HG02852 (cell line): ENCODE data around the gene HES1.

ENCODE experiments used
- ATAC-seq: cut with Tn5 transposase; IDR thresholded peaks from one replicate; pipeline ENCODE4 v1.9.1; 2021; ENCODE audit warnings: mild to moderate bottlenecking, moderate library complexity; ENCODE audit not compliant: unreplicated experiment

The HES1 gene

DNA sequence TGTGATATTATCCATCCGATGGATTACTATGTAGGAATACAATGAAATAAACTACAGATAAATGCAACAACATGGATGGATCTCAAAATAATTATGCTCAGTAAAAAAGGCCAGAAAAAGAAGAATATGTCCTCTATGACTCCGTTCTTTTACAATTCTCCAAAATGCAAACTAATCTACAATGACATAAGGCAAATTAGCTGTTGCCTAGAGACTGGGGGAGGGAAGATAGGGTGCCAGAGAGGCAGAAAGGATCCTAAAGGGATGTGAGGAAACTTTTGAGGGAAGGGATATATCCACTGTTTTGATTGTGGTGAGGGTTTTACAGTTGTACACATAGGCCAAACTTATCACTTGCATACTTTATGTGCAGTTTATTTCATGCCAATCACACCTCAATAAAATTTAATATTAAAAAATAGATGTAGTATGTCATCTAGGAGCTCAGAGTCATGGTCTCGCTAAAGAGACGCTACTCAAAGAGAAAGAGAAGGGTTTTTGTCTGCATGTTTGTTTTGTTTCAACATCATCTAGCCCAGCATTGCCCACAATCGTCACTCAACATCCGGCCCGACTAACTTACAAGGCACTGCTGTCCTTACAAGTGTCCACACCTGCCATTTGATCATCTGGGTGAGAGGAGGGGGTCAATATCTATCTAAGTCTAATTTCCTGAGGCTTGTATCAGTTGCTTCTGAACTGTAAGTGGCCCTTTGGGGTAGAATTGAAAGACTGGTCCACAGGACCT is 29.5 kb downstream of the HES1 start:
- ATAC-seq: no peak

DNA sequence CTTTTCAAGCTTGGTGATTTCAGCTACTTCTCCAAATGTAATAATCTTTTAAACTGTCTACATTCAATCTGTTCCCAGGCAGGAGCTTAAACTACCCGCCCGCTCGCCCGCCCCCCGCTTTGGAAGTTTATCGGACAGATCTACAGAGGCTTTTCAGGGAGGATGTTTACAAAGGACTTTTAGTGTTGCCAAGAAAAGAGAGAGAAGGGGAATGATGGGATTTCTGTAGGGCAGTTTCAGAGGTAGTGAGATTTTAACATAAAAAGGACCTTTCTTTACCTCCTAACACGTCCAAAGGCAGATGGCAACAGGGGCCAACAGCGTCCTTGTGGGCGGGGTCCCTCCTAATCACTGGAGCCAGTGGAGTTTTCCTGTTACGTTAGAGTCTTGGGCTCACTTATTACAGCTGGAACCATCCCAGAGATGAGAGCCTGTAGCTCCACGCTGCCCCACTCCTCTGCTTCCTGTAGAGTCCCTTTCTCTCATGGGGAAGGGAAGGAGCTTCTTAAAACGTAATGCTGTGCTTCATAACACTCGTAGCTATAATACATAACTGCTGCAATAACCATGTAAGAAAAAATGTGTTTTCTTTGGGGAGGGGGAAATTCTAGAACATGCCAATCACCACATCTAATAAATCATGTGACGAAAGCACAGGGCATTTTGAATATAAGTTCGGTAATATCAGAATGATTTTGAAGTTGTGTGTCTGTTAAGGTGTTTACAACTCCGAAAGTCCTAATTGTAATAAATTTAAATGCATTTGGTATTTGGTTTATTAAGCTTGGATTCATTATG is 30.9 kb downstream of the HES1 start:
- no peak for ATAC-seq

DNA sequence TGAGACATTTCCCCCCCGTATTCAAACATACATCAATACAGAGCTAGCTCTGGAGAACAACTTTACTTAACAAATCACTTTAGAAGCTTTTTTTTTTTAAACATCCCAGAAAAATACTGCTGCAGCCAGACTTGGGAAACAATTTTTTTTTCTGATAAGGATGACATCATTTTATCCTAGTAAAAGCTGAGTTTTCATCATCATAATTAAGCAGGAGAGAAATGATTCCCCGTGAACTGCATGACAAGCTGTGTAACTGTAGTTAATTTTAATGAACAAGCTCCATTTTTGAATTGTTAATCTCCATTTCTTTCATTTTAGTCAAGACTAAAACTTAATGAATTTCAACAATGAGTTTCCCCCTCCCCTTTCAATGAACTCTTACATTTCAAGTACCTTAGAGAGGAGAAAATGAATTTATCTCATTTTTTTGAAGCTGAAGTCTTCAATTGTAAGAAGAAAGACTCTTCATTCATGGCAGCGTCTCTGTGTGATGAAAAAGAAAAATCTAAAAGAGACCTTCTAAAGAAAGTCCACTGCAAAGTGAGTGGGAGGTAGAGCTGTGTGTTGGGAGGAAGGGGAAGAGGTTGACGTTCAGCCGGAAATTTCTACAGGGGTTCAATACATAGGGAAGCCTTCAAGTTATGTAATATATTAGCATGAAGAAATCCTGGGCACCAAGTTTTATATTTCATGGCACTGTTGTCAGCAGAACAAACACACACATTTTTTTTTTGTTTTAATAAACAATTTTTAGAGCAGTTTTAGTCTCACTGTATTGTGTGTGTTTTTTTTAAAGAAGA is 31.7 kb downstream of the HES1 start:
- ATAC-seq: no peak

DNA sequence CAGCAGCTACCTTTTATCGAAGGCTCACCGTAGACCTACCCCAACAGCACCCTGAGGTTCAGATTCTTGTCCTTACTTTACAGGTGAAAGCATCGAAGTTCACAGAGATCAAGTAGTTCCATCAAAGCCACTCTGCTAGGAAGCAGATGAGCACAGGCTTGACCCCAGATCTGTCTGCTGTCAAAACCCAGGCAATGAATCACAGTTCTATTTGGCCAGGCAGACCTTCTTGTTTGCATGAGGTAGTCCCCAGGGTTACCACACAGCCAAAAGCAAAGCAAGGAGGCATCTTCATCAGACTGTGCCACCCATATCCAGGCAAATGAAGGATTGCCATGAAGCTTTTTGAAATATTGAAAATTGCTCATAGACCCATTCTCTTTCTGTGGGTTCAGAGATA is 33.0 kb downstream of the HES1 start:
- ATAC-seq: no peak

DNA sequence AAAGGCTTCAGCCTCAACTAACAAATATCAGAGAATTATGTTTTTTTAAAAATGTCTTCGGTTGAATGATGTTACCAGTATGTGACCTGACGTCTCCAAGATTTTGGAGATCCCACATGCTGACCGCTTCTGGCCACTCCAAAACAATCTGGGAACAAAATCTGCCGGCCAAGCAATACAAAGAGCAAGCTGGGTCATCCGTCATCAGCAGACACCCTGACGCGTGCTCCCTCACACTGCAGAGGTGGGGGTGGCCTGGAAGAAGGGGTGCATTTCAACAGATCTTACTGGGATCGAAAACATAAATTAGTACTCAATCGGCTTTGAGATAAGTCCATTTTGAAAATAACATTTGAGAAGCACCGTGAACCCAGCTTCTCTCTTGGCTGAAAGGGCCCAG is 33.6 kb downstream of the HES1 start:
- no peak for ATAC-seq

DNA sequence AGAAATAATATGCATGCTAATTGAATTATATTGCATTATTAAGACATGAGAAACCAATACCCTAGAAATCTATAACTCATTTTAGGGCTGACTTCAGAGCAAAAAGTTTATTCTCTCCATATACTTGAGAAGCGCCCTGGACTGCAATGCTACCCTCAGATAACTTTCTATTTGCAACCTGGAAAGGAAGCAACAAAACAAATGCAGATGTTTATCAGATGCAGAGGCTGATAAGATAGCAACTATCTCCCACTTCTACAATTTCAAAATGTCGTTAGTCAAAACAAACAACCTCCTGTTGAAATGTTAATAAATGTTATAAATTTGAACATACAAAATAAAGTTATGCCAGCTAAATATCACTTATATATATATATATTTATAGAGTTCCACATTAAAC is 34.8 kb downstream of the HES1 start:
- no peak for ATAC-seq

DNA sequence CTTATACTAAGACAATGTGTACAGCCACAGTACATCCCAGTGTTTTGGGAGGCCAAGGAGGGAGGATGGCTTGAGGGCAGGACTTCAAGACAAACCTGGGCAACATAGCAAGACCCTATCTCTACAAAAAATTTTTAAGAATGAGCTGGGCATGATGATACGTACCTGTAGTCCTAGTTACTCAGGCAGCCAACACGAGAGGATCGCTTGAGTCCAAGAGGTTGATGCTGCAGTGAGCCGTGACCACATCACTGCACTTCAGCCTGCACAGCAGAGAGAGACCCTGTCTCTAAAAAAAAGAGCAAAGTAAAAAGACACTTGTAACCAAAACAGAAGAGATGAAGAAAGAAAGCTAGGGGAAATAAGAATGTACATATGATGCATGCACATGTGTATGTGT is 38.5 kb downstream of the HES1 start:
- no peak for ATAC-seq

DNA sequence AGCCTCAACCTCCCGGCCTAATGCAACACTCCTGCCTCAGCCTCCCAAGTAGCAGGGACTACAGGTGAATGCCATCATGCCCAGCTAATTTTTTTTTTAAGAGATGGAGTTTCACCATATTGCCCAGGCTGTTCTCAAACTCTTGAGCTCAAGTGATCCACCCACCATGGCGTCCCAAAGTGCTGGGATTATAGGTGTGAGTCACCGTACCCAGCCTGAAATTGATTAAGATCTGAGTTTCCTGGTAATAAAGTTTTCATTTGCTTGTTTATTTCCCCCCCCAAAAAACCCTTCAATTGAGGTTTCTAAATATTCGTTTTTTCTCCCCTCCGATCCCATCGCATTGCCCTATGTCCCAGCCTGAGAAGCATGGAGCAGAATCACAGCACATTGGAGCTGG is 39.0 kb downstream of the HES1 start:
- no peak for ATAC-seq

DNA sequence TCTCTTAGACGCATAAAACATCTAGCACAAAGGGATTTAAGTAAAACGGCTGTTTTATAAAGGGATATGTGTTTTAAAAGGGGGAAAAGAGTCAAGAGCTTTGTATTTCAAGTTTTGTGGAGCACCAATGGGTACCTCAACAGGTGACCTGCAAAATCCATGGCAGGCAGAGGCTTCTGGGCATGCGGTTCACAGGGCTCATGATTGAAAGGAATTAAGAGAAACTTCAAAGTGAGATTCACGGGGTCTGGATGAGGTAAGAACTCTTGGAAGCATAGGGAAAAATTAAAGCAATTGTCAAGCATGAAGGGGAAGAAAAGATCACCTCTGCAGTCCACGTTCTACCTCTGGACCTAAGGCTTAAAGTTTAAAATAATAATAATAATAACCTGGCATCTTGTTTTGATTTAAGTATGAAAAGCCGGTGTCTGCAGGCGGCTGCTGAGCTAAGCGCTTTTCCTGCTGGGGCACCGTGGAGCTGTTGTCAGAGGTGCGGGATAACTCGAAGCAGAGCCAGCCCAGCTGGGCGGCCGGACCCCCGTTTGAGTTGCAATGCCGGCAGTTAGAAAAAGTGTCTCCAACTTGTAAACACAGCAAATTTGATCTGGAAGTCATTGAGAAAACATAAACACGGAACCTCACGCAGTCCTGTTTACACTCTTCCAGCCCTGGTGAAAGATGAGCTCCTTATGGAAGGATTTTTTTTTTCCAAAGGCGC is 40.5 kb downstream of the HES1 start:
- no peak for ATAC-seq

DNA sequence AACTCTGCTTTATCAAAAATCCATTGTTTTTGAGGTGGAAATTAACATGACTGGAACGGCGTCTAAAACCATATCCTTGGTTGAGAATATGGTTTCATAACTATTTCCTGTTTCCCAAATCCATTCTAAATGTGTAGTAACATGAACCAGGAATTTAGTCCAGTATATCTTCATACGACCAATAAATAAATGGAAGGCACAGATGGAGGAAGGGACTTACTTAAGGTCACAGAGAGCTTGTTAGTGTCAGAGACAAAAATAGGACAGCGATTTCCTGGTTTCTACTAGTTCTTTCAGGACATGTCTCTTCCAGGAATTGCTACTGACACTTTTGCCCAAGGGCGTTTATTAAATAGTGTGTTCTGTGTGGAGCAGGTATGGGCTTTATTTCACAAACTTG is 41.2 kb downstream of the HES1 start:
- ATAC-seq: no peak

DNA sequence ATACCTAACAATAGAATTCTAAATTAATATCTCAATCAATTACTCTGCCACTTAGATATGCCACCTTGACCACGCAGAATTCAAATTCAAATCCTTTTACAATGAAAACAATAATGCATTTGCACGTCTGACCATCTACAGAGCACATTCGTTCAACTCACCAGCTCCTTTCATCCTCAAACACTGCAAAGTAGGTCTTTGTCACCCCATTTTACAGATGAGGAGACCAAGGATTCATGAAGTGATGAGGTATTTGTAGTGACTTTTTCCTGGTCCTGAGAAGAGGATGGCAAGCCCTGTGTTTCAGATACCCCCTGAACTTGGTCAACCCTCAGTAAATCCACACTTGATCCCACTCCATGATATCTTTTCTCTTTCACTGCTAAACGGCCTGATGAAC is 42.2 kb downstream of the HES1 start:
- ATAC-seq: no peak

DNA sequence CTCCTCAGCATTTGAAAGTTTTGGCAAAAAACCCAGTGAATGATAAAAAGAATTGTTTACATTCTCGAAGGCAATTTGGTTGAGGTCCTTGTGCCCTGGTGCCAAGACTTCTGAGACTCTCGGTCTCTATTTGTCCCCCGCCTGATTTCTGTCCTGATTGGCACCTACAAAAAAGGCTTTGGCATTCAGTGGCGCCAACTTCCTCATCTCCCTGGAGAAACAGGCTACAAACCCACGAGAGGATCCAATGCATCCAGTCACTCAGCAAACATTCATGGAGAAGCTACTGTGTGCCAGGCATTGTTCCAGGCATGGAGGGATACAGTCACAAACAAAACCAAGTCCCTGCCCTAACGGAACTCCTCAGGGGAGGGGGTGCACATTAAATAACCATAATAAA is 42.7 kb downstream of the HES1 start:
- no peak for ATAC-seq

DNA sequence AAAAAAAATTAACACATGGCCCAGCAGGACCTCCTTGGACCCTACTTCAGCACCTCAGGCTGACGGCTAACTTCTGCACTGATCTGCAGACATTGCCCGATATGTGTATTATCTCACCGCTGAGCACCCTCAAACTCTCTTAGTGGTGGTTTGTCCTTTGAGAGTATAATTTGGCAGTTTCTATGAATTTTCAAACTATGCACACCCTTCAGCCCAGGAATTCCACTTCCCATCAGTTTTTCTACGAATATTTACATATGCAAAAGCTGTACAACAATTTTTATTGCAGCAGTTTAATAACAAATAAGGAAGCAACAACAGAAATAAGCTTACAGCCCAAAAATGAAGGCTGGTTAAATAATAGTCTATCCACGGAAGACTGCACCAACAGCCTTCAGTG is 44.6 kb downstream of the HES1 start:
- ATAC-seq: no peak

DNA sequence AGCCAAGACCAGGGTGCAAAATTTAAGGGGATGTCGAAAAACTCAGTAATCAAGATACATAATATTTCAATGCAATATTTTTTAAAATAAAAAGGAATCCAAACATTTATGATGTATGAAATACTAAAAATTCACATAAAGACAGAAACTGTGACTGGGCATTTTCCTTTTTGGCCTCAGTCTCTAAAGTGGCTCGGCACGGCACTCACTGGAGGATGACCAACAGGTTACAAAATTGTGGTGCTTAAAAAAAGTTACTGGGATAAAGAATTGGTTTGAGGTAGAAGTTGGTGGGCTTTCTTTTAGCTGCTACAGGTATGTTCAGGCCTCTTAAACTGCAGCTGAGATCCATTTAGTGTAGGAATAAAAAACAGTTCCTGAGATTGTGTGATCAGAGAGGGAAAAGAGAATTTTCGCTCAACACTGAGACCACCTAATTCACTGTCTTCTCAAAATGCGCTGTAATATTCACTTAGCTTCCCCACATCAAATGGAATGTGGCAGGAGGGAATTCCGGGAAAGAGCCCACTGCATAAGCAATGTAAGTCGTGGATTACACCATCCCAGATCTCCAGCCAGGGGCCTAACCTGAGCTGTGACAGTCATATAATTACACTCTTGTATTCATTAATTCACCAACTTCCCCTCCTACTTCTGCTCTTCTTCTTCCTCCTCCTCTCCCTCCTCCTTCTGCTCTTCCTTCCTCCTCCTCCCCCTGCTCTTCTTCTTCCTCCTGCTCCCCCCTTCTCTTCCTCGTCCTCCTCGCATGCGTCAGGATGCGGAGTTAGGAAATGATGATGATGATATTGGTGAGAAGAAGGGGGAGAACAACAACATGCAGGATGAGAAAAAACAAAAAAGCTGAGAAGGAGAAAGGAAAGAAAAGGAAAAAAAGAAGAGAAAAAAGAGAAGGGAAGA is 45.9 kb downstream of the HES1 start:
- ATAC-seq: no peak

DNA sequence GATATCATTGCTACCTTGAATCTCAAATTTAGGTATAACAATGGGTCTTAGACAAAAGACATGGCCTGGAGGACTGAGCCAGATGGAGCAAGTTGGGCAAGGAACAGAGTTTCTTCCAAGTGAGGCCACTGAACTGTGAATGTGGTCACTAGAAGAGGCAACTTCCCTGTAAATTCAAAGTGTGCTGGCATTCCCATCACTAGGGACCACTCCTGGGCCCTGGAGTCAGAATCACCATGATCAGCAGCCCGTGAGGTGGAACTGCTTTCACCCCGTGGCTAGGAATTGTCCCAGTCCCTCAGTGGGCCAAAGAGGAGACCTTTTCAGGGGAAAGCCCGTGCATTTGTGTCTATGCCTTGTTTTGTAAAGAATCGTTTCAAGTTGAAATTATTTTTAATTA is 47.3 kb downstream of the HES1 start:
- ATAC-seq: no peak

DNA sequence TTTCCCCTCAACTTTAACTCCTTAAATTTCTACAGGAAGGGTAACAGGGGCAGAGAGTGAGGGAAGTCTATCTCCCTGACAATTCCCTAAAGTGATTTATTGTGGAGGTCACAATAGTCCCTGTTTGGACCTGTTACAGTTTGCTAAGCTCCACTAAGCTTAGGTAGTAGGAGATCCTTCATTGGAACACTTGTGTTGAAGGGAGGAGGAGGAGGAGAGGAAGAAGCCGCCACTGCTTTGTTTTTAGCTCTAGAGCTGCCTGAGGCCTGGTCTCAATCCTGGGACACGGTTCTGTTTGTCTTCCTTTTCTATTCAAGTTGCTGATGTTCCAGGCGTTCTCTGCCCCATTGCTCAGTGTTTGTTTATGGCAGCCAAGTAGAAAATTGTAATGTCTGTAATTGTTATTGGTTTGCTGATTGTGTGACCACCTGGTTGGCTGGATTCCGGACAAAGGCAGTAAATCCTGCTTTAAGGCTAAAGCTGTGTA is 48.4 kb downstream of the HES1 start:
- ATAC-seq: no peak

DNA sequence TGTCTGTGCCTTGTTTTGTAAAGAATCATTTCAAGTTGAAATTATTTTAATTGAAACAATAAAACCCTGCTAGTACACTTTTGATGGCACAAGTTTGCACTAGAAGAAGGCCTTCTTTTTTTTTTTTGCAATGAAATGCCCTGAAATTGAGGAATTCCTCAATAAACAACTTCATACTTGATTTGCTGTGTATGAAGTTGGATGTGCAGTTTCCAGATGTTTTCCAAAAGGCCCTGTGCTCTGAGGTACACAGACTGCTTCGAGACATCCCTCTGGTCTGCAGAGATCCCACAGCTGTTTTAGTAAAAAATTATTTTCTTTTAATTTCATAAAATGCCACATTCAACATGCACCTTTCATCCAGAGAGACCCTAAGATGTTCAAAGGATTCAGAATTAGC is 48.9 kb downstream of the HES1 start:
- ATAC-seq: no peak

DNA sequence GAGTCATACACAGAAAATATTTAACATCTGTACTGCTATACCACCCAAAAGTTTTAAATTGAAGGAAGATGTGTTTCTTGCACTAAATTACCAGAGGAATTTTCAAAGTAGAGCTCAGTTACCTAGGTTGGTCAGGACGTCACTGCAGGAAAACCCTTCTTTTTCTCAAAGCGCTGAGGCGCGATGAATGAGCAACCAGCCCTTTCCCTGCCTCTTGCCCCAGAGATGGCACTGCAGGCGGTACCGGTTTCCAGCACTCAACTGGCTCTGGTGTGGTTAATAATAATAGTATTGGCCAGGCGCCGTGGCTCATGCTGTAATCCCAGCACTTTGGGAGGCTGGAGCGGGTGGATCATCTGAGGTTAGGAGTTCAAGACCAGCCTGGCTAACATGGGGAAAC is 49.3 kb downstream of the HES1 start:
- ATAC-seq: no peak

DNA sequence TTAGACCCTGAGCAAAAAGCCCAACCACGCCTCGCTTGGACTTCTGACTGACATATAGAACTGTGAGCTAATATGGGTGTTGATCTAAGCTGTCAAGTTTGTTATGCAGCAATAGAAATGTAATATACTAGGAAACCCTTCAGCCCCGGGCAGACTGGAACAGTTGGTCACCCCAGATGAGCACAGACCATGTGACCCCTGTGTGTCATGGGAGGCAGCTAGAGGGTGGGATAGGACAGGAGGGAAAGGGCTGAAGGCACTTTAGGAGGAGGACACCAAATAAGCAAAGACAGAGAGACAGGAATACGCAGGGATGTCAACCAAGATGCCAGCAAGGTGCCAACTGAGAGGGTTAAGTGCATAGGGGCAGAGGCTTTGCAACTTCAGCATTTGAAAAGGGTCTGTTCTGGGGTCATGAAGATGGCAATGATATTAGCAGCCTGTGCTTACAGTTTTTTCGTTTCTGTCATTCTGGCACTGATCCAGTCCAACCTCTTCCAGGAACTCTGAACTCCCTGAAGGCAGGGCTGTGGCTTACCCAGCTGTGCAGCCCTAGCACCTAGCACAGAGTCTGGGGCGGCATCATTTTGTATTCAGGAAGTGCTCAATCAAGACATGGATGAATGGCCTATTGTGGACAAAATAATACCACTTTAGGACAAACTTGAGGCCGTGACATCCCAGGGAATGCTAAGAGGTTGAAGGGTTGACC is 51.4 kb downstream of the HES1 start:
- no peak for ATAC-seq
